WTC11 (cell line): Measurements from ENCODE around the gene CHMP1A. TPM values are rescaled to one million over a fixed set of nuclear protein-coding genes. Genes with fewer than 3 reads are reported as not detected.

Experiments used
- ATAC-seq: fragments of 200-7000 bp; cut with Tn5 transposase; 2 replicates; pipeline ENCODE4 v1.10.0; 2021; ENCODE audit warnings: mild to moderate bottlenecking, moderate library complexity
- CTCF ChIA-PET: fragments of 300-600 bp; sonication (Branson Sonifier 250); formaldehyde crosslinking; loops from one replicate; lab custom pipeline; 2021; ENCODE audit warnings: antibody characterized with exemption; lab: Charles Lee
- POLR2A ChIA-PET: fragments of 350-600 bp; sonication (Branson Sonifier 250); formaldehyde crosslinking; loops from one replicate; lab custom pipeline; 2021; ENCODE audit warnings: antibody characterized with exemption; lab: Charles Lee
- DNase-seq: peaks from one replicate; pipeline ENCODE4 v3.0.0; 2021; ENCODE audit warnings: low spot score
- H3K27ac Mint-ChIP-seq: 2 replicates; pipeline ENCODE4 v1.8.0; 2021; ENCODE audit warnings: mixed read lengths
- H3K27me3 Mint-ChIP-seq: 2 replicates; pipeline ENCODE4 v1.8.0; 2021; ENCODE audit warnings: low read depth, mild to moderate bottlenecking, moderate library complexity, mixed read lengths
- H3K36me3 Mint-ChIP-seq: 2 replicates; pipeline ENCODE4 v1.8.0; 2021; ENCODE audit warnings: mixed read lengths
- H3K4me1 Mint-ChIP-seq: 2 replicates; pipeline ENCODE4 v1.8.0; 2022; ENCODE audit warnings: mixed read lengths
- H3K4me3 Mint-ChIP-seq: 2 replicates; pipeline ENCODE4 v1.8.0; 2021; ENCODE audit warnings: mild to moderate bottlenecking, moderate library complexity, mixed read lengths
- H3K9me3 Mint-ChIP-seq: 2 replicates; pipeline ENCODE4 v1.8.0; 2021; ENCODE audit warnings: mixed read lengths
- ARID4B ChIP-seq: sonication (generic); formaldehyde crosslinking; IDR thresholded peaks from 2 replicates; pipeline ENCODE4 v1.8.0; 2023; ENCODE audit warnings: missing genetic modification reagents, mild to moderate bottlenecking, borderline replicate concordance
- ATF6 ChIP-seq: sonication (generic); formaldehyde crosslinking; IDR thresholded peaks from 2 replicates; pipeline ENCODE4 v1.8.1; 2023; ENCODE audit warnings: mild to moderate bottlenecking, missing genetic modification reagents
- CBFB ChIP-seq: sonication (generic); formaldehyde crosslinking; IDR thresholded peaks from 2 replicates; pipeline ENCODE4 v1.8.1; 2022; ENCODE audit warnings: mild to moderate bottlenecking, low read depth, missing genetic modification reagents
- CREB1 ChIP-seq: sonication (generic); formaldehyde crosslinking; IDR thresholded peaks from 2 replicates; pipeline ENCODE4 v1.8.0; 2023; ENCODE audit warnings: mild to moderate bottlenecking, missing genetic modification reagents
- E2F1 ChIP-seq: sonication (generic); formaldehyde crosslinking; IDR thresholded peaks from 2 replicates; pipeline ENCODE4 v1.8.0; 2022; ENCODE audit warnings: mild to moderate bottlenecking, missing genetic modification reagents
- ELF4 ChIP-seq: sonication (generic); formaldehyde crosslinking; IDR thresholded peaks from 2 replicates; pipeline ENCODE4 v1.8.1; 2022; ENCODE audit warnings: low read depth, mild to moderate bottlenecking, moderate library complexity, missing genetic modification reagents
- ESRRA ChIP-seq: sonication (generic); formaldehyde crosslinking; IDR thresholded peaks from 2 replicates; pipeline ENCODE4 v1.8.1; 2022; ENCODE audit warnings: mild to moderate bottlenecking, missing genetic modification reagents, borderline replicate concordance
- JAZF1 ChIP-seq: fragments of 250-450 bp; sonication (Bioruptor Pico); IDR thresholded peaks from 2 replicates; pipeline ENCODE4 v1.9.0; 2021; ENCODE audit warnings: moderate library complexity, mild to moderate bottlenecking, inconsistent platforms
- MAX ChIP-seq: sonication (generic); formaldehyde crosslinking; IDR thresholded peaks from 2 replicates; pipeline ENCODE4 v1.8.0; 2022; ENCODE audit warnings: mild to moderate bottlenecking, missing genetic modification reagents
- MLX ChIP-seq: sonication (generic); formaldehyde crosslinking; IDR thresholded peaks from 2 replicates; pipeline ENCODE4 v1.8.1; 2023; ENCODE audit warnings: mild to moderate bottlenecking, missing genetic modification reagents, moderate library complexity
- NFE2L1 ChIP-seq: sonication (generic); formaldehyde crosslinking; IDR thresholded peaks from 2 replicates; pipeline ENCODE4 v1.8.1; 2023; ENCODE audit warnings: missing genetic modification reagents
- NR1H2 ChIP-seq: sonication (generic); formaldehyde crosslinking; IDR thresholded peaks from 2 replicates; pipeline ENCODE4 v1.9.0; 2021; ENCODE audit warnings: mild to moderate bottlenecking, moderate library complexity, missing genetic modification reagents
- OVOL2 ChIP-seq: fragments of 250-450 bp; sonication (Bioruptor Pico); IDR thresholded peaks from 2 replicates; pipeline ENCODE4 v1.9.0; 2021; ENCODE audit warnings: mild to moderate bottlenecking, borderline replicate concordance
- PREB ChIP-seq: sonication (generic); formaldehyde crosslinking; IDR thresholded peaks from 2 replicates; pipeline ENCODE4 v1.8.1; 2022; ENCODE audit warnings: mild to moderate bottlenecking, missing genetic modification reagents, moderate library complexity, borderline replicate concordance
- USF2 ChIP-seq: sonication (generic); formaldehyde crosslinking; IDR thresholded peaks from 2 replicates; pipeline ENCODE4 v1.8.1; 2023; ENCODE audit warnings: mild to moderate bottlenecking, missing genetic modification reagents, moderate library complexity
- ZBTB21 ChIP-seq: sonication (generic); formaldehyde crosslinking; IDR thresholded peaks from 2 replicates; pipeline ENCODE4 v1.8.1; 2023; ENCODE audit warnings: mild to moderate bottlenecking, missing genetic modification reagents, borderline replicate concordance
- ZNF121 ChIP-seq: sonication (generic); formaldehyde crosslinking; IDR thresholded peaks from 2 replicates; pipeline ENCODE4 v1.8.0; 2023; ENCODE audit warnings: missing genetic modification reagents
- ZNF232 ChIP-seq: sonication (generic); formaldehyde crosslinking; IDR thresholded peaks from 2 replicates; pipeline ENCODE4 v1.8.0; 2022; ENCODE audit warnings: mild to moderate bottlenecking, missing genetic modification reagents
- ZNF396 ChIP-seq: fragments of 250-450 bp; sonication (Bioruptor Pico); IDR thresholded peaks from 2 replicates; pipeline ENCODE4 v1.8.0; 2021; ENCODE audit warnings: mild to moderate bottlenecking, moderate library complexity, borderline replicate concordance
- ZNF512 ChIP-seq: sonication (generic); formaldehyde crosslinking; IDR thresholded peaks from 2 replicates; pipeline ENCODE4 v1.8.1; 2022; ENCODE audit warnings: missing genetic modification reagents, borderline replicate concordance
- ZNF671 ChIP-seq: fragments of 250-450 bp; sonication (Bioruptor Pico); IDR thresholded peaks from 2 replicates; pipeline ENCODE4 v1.8.0; 2021; ENCODE audit warnings: mild to moderate bottlenecking
- total RNA-seq: library from RNA; stranded (reverse); gene quantifications from 3 replicates; pipeline ENCODE4 v1.2.3, GENCODE V29; 2021

CHMP1A gene
- total RNA-seq, 1 experiment from 2014 or later: 76.0 TPM

GRCh38 chr16:89639385-89639784, 18.1 kb downstream of the CHMP1A start (continued):
- TF ChIP-seq ARID4B (CRISPR knock-in tag): no peak
- no peak for TF ChIP-seq ZBTB21
- TF ChIP-seq USF2 (CRISPR knock-in tag): no peak
- no peak for TF ChIP-seq ZNF121
- TF ChIP-seq ATF6 (CRISPR knock-in tag): no peak

- H3K9me3 Mint-ChIP-seq: no peaks in the 10 kb centered on the region
- no peak overlapping the region for H3K4me3 Mint-ChIP-seq
- TF ChIP-seq JAZF1 (CRISPR knock-in tag) (no peak), ZNF671 (CRISPR knock-in tag) (no peak), NFE2L1 (no peak), MLX (CRISPR knock-in tag) (no peak), CREB1 (CRISPR knock-in tag) (no peak), ZNF512 (CRISPR knock-in tag) (no peak), ZNF232 (no peak), PREB (CRISPR knock-in tag) (no peak), ZNF396 (no peak), MAX (CRISPR knock-in tag) (no peak), OVOL2 (CRISPR knock-in tag) (no peak), CBFB (CRISPR knock-in tag) (no peak), ESRRA (CRISPR knock-in tag) (no peak), NR1H2 (CRISPR knock-in tag) (no peak), ELF4 (CRISPR knock-in tag) (no peak), E2F1 (no peak)
These were observed 19.1 kb downstream of the CHMP1A start for GRCh38 chr16:89638455-89638854.

More at GRCh38 chr16:89638455-89638854, 19.1 kb downstream of the CHMP1A start:
- Mint-ChIP-seq H3K27ac (no peak overlapping the region), H3K4me1 (peaks cover 7% of the 10 kb centered on the region), H3K36me3 (no peaks in the 10 kb centered on the region), H3K27me3 (peaks cover 13% of the 10 kb centered on the region)
- no peak for ATAC-seq
- DNase-seq: no peak
- CTCF ChIA-PET: interaction anchor here (1.4 kb wide), 1 partner anchor 39 kb away, joined by 5 read pairs; no protein-coding TSS in a partner anchor
- POLR2A ChIA-PET: no interaction called here
